Mesenteric fat pad (tissue), 1 donor: ENCODE data around the gene CTNNA3. TPM values are rescaled to one million over a fixed set of nuclear protein-coding genes. Genes with fewer than 3 reads are reported as not detected.

ENCODE experiments used
- DNase-seq: peaks from one replicate; pipeline ENCODE4 v3.0.0-alpha.2; 2020; ENCODE audit warnings: low spot score
- total RNA-seq: library from RNA; stranded (reverse); fragmentation: NEBNext Ultra II Directional; extraction: Animal tissue kit (Norgen Biotek cat#: 25700); gene quantifications from one replicate; pipeline ENCODE4 v1.2.1, GENCODE V29; 2021
- donor health status: DM: yes; HTN: yes; CAD: no.

CTNNA3 gene
- total RNA-seq, 1 donor from 2014 or later: 0.10 TPM

GRCh38 chr10:67666416-67667034 is 29.5 kb downstream of the CTNNA3 start:
- DNase-seq: no peak

- DNase-seq: no peak
Measured at GRCh38 chr10:67665491-67665890, 30.5 kb downstream of the CTNNA3 start.

- DNase-seq: no peak
Measured at GRCh38 chr10:67664942-67665341, 31.1 kb downstream of the CTNNA3 start.

GRCh38 chr10:67663449-67664087 is 32.4 kb downstream of the CTNNA3 start:
- DNase-seq: no peak

DNA sequence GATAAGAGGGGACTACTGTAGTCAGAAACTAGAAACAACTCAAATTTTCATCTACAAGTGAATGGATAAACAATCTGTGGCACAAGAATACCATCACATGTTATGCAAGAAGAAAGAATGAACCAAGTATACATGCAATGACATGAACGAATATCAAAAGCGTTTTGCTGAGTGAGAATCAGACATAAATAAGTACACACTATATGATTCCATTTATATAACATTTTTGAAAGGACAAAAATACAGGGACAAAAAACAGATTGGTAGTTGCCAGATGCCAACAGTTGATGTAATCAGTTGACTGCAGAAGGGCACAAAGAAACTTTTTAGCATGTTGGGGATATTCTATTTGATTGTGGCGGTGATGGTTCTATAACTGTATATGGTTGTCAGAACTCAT is 33.6 kb downstream of the CTNNA3 start:
- no peak for DNase-seq

- DNase-seq: no peak
Measured at GRCh38 chr10:67659497-67659896, 36.5 kb downstream of the CTNNA3 start.

DNA sequence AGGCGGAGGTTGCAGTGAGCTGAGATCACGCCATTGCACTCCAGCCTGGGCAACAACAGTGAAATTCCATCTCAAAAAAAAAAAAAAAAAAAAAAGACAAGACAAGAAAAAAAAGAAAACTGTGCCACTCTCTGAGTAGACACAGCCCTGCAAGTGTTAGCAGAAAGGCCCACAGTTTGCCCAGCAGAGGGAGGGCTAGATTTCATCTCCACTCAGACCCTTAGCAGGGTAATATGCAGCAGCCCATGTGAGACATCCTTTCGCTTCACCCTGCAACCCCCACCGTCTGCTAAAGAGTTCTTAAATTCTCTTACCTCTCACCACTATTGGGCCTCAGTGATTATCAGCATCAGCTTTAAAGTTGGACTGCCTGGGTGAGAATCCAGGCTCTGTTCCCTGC is 38.2 kb downstream of the CTNNA3 start:
- no peak for DNase-seq

DNA sequence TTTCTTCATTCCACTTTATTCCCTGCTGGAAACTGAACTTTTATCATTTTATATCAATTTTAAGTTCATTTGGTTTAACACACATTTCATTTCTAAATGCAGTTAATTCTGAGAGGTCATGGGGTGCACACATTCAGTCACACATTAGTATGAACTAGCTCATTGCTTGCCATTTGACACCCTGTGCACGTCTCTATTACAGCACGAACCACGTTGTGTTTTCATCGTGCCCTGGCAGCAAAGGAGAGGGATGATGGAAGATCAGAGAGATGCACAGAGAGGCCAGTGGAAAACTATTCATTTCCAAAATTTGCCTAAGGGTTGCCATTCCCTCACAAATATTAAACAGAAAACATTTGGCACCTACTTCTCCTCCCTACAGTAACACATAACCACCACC is 45.4 kb downstream of the CTNNA3 start:
- DNase-seq: no peak

DNA sequence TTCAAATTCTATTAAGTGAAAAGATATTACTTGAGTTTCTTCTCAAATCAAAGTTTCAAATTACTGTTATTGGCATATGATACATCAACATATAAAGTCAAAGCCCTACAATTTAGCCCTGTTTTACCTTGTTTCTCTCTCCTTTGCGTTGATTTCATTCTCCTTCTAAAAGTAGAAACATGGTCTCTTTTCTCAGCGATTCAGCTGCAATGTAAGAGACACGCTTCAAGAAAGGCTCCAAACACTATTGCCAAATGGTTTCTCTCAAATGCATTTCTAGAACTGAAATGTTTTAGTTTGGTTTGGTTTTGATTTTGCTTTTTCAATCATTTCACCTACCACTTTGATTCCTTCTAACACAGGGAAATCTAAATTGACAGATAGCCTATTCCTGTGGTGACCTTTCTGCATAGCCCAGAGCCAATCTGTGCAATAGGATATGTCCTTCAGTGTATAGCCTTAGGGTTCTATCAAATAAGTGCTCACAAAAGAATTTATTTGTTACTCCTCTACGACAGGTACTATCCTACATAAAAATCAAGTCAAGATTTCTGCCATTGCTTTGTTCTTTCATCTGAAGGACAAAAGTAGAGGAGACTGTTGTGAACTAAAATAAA is 47.3 kb downstream of the CTNNA3 start:
- DNase-seq: no peak

DNA sequence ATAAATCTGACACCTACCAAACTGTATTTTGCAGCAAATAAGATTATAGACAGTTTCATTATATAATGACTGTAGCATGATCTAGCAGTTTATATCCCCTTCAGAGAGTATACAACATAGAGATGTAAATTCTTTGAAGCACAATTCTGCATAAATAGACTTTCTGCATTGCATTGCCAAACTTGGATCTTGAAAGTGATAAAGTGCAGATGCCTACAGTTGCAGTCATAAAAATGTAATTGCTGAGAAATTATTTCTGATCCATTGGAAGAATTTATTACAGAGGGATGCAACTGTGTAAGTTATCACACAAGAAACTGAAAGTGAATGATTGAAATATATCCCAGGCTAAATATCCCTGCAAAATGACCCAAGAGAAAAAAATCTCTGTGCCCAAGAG is 65.1 kb downstream of the CTNNA3 start:
- DNase-seq: no peak

GRCh38 chr10:67629461-67629971 is 66.5 kb downstream of the CTNNA3 start:
- no peak for DNase-seq

DNA sequence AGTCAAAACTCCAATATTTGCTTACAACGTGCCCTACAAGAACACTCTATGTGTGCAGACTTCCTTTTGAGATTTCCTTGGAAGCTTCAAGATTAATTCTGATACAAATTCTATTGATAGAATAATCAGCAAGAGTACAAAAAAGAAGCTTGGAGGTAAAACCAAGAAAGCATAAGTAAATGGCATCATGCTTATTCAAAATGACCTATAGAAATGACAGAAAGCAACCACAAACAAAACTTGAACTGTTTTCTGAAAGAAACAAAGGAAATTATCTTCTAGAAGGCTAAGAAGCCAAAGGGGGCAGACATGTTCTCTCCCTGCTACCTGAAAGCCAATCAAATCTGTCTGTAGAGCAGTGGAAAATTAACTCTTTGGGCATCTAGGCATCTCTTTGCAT is 73.0 kb downstream of the CTNNA3 start:
- no peak for DNase-seq

GRCh38 chr10:67622511-67622910 is 73.5 kb downstream of the CTNNA3 start:
- DNase-seq: no peak

DNA sequence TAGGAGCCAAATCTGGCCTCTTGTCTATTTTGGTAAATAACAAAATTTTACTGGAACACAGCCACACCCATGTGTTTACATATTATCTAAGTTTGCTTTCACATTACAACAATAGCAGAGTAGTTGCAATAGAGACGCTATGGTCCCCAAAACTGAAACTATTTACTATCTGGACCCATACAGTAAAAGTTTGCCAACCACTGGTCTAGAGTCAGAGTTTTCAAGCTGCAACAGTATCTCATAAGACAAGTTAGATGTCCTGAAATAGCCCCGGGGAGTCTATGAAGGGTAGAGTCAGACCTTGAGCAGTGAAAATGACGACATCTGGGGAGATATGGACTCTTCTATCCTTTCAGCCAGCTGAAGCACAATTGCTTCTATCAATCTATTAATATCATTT is 74.2 kb downstream of the CTNNA3 start:
- no peak for DNase-seq

- DNase-seq: no peak
Measured at GRCh38 chr10:67618116-67618515, 77.9 kb downstream of the CTNNA3 start.

DNA sequence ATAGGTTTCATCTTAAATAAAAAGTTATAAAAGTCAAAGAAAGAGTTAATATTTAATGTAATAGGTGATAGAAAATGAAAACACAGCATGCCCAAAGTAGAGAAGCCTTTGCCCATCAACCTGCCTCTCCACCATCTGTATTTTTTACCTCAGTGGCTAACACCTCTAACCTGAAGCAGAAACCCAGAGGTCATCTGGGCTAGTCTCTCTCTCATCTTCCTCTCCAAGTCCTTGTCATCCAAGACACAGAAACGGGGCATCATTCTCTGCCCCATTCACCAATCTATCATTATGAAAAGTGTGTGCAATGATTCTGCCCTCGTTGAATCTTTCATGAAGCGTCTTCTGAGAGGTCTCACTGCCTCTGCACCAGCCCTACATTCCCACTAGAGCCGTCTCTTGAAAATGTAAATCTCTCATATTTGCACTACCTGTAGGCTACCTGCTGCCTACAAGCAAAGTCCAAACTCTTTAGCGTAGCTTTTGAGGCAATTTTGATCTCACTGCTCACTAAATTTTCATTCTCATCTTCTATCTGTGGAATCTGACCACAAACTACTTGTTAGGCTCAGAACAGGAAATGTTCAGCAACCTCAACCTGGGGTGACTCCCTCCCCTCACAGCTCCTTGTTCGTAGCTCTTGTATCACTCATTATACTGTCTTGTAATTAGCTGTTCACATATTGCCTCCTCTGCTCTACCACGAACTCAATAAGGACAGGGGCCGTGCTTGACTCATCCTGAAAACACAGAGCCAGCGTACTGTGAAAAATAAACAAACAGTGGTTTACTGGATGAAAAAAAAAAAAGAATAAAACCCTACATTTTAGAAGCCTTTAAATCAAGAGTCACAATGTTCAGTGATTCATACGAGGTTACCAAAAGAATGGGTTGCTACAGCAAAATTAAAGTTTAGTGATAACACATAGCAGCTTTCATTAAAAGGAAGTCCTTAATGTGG is 83.1 kb downstream of the CTNNA3 start:
- DNase-seq: no peak

DNA sequence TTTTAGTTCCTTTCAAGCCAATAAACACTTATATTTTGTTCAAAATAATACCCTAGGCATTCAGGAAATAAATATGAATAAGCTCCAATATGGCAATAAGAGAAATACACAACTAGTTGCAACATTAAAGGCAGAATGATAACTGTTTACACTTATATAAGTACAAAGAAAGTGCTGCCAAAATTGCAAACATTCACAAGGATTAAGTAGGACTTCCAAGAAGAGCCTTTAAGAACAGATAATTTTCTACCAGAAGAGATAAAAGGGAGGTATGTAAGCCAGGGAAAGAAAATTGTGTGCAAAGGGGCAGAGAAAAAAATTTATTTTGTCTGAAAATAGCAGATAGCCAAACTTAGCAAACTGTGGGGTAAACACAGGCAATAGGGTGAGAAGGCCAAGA is 83.8 kb downstream of the CTNNA3 start:
- DNase-seq: no peak

DNA sequence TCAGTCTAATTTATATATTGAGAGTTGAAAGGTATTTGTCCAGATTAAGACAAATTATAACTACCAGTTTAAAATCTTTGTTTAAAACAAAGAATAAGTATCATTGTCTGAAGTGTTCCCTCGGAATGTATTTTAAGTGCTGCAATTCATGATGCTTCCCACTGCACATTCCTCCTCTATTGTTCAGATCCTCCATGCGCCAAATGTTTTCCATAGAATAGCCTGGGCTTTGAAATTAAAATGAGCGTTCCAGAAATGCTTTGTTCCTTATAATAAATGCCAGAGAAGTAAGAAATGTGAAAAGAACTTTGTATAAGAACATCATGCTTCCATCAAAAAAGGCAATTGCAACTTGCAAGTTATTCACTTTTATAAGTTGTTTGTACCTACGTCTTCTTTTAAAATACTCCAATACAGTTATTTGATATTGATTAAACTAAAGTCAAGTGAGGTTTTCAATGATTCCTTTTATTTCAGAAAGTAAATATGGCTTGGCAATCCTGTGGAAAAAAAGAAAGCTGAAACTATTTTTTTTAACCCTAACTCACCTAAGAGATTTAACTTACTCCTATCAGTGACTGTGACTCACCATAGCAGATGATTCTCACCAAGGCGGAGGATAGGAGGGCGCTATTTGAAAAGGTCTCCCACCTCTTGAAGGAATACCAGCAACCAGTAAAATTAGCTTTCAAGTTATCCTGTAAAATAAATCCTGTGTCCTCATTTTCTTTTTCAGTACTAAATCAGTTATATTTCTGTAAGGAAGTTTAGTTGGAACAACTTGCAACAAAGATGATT is 85.8 kb downstream of the CTNNA3 start:
- DNase-seq: no peak

DNA sequence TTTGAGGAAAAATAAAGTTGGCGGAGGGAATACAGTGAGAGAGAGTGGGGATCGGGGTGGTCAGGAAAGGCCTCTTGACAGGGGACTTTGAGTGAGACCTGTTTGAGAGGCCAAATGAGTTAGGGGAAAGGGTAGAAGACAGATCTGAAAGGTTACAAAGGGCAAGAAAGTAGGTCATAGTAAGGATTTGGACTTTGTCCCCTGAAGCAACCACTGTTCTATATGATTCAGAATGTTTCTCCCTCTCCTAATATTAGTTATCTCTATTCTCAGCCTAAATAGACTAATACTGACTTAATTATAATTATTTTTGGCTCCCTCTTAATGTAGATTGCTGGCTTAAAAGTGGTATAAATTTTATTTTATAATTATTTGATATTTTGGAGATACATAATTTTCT is 88.0 kb downstream of the CTNNA3 start:
- no peak for DNase-seq

DNA sequence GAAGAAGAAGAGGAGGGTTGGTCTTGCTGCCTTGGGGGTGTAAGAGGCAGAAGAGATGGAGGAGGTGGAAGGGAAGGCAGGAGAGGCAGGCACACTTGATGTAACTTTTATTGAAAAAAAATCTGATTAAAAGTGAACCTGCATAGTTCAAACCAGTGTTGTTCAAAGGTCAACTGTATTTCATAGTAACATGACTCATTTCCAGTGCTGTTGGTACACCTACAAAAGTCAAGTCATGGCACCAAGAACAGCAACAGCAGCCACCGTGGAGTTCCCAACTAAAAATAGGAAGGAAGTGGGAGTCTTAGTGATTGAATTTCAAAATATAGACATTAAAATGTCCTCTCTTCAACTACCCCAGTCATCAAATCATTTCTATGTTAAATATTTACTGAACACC is 88.5 kb downstream of the CTNNA3 start:
- no peak for DNase-seq

DNA sequence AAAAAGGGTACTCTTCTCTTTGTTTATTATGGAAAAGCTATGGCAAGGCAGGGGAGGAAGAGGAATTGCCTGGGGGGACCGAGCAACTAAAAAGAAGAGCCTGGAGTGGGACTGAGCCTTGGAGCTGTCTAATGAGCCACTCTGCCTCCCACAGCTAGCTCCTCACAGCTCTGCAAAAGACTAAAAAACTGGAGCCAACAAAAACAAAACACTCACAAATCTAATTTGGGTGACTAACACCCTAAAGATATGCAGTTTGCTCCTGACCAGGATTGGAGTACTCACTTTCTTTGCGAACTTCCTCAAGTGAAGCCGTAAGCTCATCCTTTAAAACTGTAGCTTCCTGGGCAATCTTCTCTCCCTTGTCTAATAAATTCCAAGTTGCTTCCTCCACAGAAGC is 89.4 kb downstream of the CTNNA3 start:
- DNase-seq: no peak
